Gastroesophageal sphincter (tissue), 4 donors: ENCODE results near the gene ABI3BP. TPM values are rescaled to one million over a fixed set of nuclear protein-coding genes. Genes with fewer than 3 reads are reported as not detected.

Source experiments
- ATAC-seq: fragments of 150-250 bp; one replicate; pipeline ENCODE4 v1.9.1; 2016; ENCODE audit warnings: mild to moderate bottlenecking, moderate library complexity
- H3K27ac ChIP-seq, 4 donors: fragments of 200-600 bp; sonication (generic) in 3 of 4; 1 replicate in 3 of 4; 2 replicates in 1 of 4; pipeline ENCODE4 v1.5.1; 2016 to 2019
- H3K27me3 ChIP-seq: fragments of 200-600 bp; sonication (generic); one replicate; pipeline ENCODE4 v1.5.1; 2019
- H3K36me3 ChIP-seq, 2 donors: fragments of 200-600 bp; sonication (generic); one replicate each; pipeline ENCODE4 v1.5.1; 2019; ENCODE audit warnings: control low read depth in 1 of 2
- H3K4me1 ChIP-seq, 3 donors: fragments of 200-600 bp; sonication (generic); 1 replicate in 2 of 3; 2 replicates in 1 of 3; pipeline ENCODE4 v1.5.1; 2016 to 2019; ENCODE audit warnings: control low read depth in 2 of 3
- H3K4me3 ChIP-seq, 2 donors: fragments of 200-600 bp; sonication (generic); one replicate each; pipeline ENCODE4 v1.5.1; 2019; ENCODE audit warnings: mild to moderate bottlenecking in 1 of 2, moderate library complexity in 1 of 2
- H3K9me3 ChIP-seq, 3 donors: fragments of 200-600 bp; sonication (generic); one replicate each; pipeline ENCODE4 v1.5.1; 2017 to 2019; ENCODE audit warnings: control low read depth in 2 of 3
- CTCF ChIP-seq, 4 experiments: fragments of 200-600 bp in 2 of 4; fragments of 450-650 bp in 2 of 4; sonication (generic) in 1 of 4; IDR thresholded peaks; one replicate each; pipeline ENCODE4 v1.5.1; 2017 to 2019; ENCODE audit warnings: antibody characterized with exemption in 4 of 4, mild to moderate bottlenecking in 2 of 4, moderate library complexity in 2 of 4
- EP300 ChIP-seq: sonication (generic); formaldehyde crosslinking; IDR thresholded peaks from one replicate; pipeline ENCODE4 v1.6.1; 2017; ENCODE audit warnings: antibody characterized with exemption, mild to moderate bottlenecking
- POLR2A ChIP-seq, 2 donors: fragments of 450-650 bp; IDR thresholded peaks; one replicate each; pipeline ENCODE4 v1.6.1; 2017; ENCODE audit warnings: antibody characterized with exemption in 2 of 2, mild to moderate bottlenecking in 2 of 2, moderate library complexity in 1 of 2
- POLR2AphosphoS5 ChIP-seq: sonication (generic); formaldehyde crosslinking; IDR thresholded peaks from one replicate; pipeline ENCODE4 v1.6.1; 2017; ENCODE audit warnings: antibody characterized with exemption
- WGBS, 2 donors: methylation state at CpG; one replicate each; pipeline ENCODE4 v1.1.5; 2018; ENCODE audit warnings: low coverage in 1 of 2; 5-methylcytosine and 5-hydroxymethylcytosine counted together
- total RNA-seq, 4 donors: library from RNA; depleted of rRNA; stranded (reverse); fragments of >200 nt; gene quantifications; one replicate each; pipeline ENCODE4 v1.1.0, GENCODE V29; 2016

Gene ABI3BP
- total RNA-seq, 4 donors from 2014 or later, result 59.6 to 158 (median 99.9) TPM

GRCh38 chr3:100789579-100789978 lies 203.6 kb downstream of the ABI3BP start:
- ATAC-seq, result no peak
- no peak for TF ChIP-seq POLR2AphosphoS5
- no peak for TF ChIP-seq POLR2A (IDR thresholded peaks at IDR 0.05)
- no peak for TF ChIP-seq CTCF (IDR thresholded peaks at IDR 0.05)
- TF ChIP-seq EP300, result no peak
- Histone ChIP-seq H3K36me3 (peaks cover 0 to 41% of the 10 kb centered on the region in 2 donors), H3K4me1 (no peaks in the 10 kb centered on the region), H3K9me3 (peaks cover 0 to 14% (median 0%) of the 10 kb centered on the region in 3 donors), H3K27me3 (no peaks in the 10 kb centered on the region), H3K4me3 (no peak overlapping the region), H3K27ac (no peak overlapping the region)
- WGBS, 2 donors, result 88 to 92% methylated on average over 2 of the region's 2 CpGs

- H3K27ac ChIP-seq, result no peak overlapping the region
- peaks cover 0 to 35% of the 10 kb centered on the region in 2 donors for H3K36me3 ChIP-seq
- peaks cover 4 to 16% (median 6%) of the 10 kb centered on the region in 3 donors for H3K4me1 ChIP-seq
- no peak for TF ChIP-seq EP300
- no peak for TF ChIP-seq POLR2AphosphoS5
- TF ChIP-seq CTCF (IDR thresholded peaks at IDR 0.05), result no peak
- no peak for TF ChIP-seq POLR2A (IDR thresholded peaks at IDR 0.05)
- H3K9me3 ChIP-seq, result peaks cover 0 to 14% (median 0%) of the 10 kb centered on the region in 3 donors
- ATAC-seq, result no peak
- H3K4me3 ChIP-seq, result no peak overlapping the region
- no peaks in the 10 kb centered on the region for H3K27me3 ChIP-seq
- WGBS, 2 donors, result 71 to 79% methylated on average over 1 to 2 of the region's 3 CpGs
Measured at GRCh38 chr3:100783619-100784018, 209.6 kb downstream of the ABI3BP start.

GRCh38 chr3:100782906-100783305 lies 210.3 kb downstream of the ABI3BP start:
- WGBS, 2 donors, result 12 to 27% methylated on average over 3 of the region's 3 CpGs
- Histone ChIP-seq H3K4me3 (no peak overlapping the region), H3K27ac (peak overlapping the region in 2 of 4 donors; percentile 0 to 11), H3K27me3 (no peaks in the 10 kb centered on the region), H3K36me3 (peaks cover 0 to 36% of the 10 kb centered on the region in 2 donors), H3K4me1 (peaks cover 4 to 16% (median 6%) of the 10 kb centered on the region in 3 donors), H3K9me3 (peaks cover 0 to 14% (median 0%) of the 10 kb centered on the region in 3 donors)
- TF ChIP-seq POLR2AphosphoS5 (no peak), POLR2A (IDR thresholded peaks at IDR 0.05) (no peak), CTCF (IDR thresholded peaks at IDR 0.05) (no peak), EP300 (no peak)
- no peak for ATAC-seq

GRCh38 chr3:100782348-100782747 lies 210.9 kb downstream of the ABI3BP start:
- Histone ChIP-seq H3K4me1 (peaks cover 4 to 16% (median 6%) of the 10 kb centered on the region in 3 donors), H3K27me3 (no peaks in the 10 kb centered on the region), H3K36me3 (peaks cover 0 to 37% of the 10 kb centered on the region in 2 donors), H3K4me3 (no peak overlapping the region), H3K9me3 (peaks cover 0 to 14% (median 0%) of the 10 kb centered on the region in 3 donors), H3K27ac (peak overlapping the region in 1 of 4 donors; percentile 0)
- no peak for ATAC-seq
- no peak for TF ChIP-seq CTCF (IDR thresholded peaks at IDR 0.05)
- TF ChIP-seq POLR2A (IDR thresholded peaks at IDR 0.05), result no peak
- TF ChIP-seq POLR2AphosphoS5, result no peak
- no peak for TF ChIP-seq EP300
- WGBS, 2 donors, result 0 to 55% methylated on average over 2 of the region's 2 CpGs

GRCh38 chr3:100781301-100781700 lies 211.9 kb downstream of the ABI3BP start:
- Histone ChIP-seq H3K4me3 (no peak overlapping the region), H3K36me3 (peaks cover 0 to 45% of the 10 kb centered on the region in 2 donors), H3K27ac (no peak overlapping the region), H3K9me3 (peaks cover 0 to 11% (median 0%) of the 10 kb centered on the region in 3 donors), H3K4me1 (peaks cover 4 to 16% (median 6%) of the 10 kb centered on the region in 3 donors), H3K27me3 (no peaks in the 10 kb centered on the region)
- WGBS, 2 donors, result 100% methylated on average over 1 to 2 of the region's 2 CpGs
- no peak for ATAC-seq
- TF ChIP-seq POLR2AphosphoS5, result no peak
- no peak for TF ChIP-seq CTCF (IDR thresholded peaks at IDR 0.05)
- TF ChIP-seq EP300, result no peak
- TF ChIP-seq POLR2A (IDR thresholded peaks at IDR 0.05), result no peak
